SW480 (cell line): ENCODE results near the gene CREBL2.
"Not testable (repeated sequence)": the region's sequence is repeated elsewhere in the genome, so short reads cannot be mapped to it uniquely, and the experiment has no call there.

Source experiments
- DNase-seq: peaks from one replicate; pipeline ENCODE4 v3.0.0-alpha.2; 2016; ENCODE audit warnings: low spot score

CREBL2 gene

DNA sequence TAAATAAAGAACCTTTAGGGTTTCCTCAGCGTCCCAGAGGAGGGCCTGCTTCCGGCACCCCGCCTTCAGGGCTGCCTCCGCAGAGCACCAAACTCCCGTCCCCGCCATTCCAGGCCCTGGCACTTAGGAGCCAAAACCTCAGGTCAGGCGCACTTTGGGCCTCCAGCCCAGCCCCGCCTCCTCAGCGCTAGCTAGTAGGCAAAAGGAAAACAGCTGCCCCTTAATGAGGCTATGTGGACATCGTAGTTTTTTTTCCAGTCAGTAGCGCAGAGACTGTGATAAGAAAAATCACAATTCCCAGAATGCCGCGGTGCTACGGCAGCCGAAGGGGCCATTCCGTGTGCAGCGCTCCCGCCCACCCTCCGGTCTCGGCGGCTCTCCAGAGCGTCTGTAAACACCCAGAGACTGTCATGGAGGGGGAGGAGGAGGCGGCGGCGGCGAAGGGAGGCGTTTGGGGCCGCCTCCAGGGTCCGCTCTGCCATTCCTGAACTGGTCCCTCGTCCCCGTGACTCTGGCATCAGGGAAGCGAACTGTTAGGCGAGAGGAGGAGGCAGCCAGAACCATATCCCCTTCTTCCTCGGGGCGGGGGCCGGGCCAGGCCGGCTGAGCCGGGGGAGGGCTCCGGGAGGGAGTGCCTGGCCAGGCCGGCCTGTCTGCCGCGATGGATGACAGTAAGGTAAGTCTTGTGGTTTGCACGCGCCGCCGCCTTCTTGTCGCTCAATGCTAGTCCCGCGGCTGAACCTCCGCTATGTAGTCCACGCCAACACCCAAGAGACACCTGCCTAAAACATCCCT lies at the start of gene CREBL2:
Gene CREBL2, plus strand, starts transcription at position 365 of the 795 bp plus-strand sequence. Its CDS starts 297 bp downstream, at position 662.
- DNase-seq = peak; percentile 100

GRCh38 chr12:12562016-12562483 lies 49.6 kb upstream of the CREBL2 start:
- peak; percentile 46 for DNase-seq

DNA sequence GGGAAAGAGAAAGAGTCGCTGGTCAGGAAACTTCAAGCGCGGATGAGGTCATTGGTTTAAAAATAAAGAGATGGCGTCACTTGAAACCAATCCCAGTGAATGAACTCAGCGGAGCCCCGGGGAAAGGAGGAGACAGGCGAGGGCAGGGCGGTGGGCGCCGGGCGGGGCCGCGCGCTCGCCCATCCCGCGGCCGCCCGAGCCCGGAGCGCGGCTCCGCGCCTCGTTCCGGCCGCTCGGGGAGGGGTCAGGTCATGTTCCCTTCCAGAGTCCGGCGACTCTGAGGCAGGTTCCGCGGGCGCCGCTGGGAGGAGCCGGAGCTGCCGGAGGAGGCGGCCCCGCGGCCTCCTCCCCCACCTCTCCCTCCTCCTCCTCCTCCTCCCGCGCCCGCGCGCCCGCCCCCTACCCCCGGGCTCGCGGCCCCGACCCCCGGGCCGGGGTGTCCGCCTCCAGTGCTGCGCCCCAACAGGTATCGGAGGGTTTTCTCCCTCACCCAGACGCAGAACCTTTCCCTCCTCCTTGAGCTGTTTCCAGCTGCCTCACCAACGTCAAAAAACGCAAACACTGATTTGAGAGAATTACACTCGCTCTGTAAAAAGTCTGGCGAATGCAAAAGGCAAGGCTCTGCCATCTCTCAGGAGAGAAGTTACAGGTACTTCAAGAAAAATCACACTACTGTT lies 49.0 kb upstream of the CREBL2 start, which contains the start of gene DUSP16:
Gene DUSP16, minus strand, starts transcription at position 279 of the 677 bp plus-strand sequence. CDS start 41,765 bp downstream, outside the sequence.
- DNase-seq = peak; percentile 98

DNA sequence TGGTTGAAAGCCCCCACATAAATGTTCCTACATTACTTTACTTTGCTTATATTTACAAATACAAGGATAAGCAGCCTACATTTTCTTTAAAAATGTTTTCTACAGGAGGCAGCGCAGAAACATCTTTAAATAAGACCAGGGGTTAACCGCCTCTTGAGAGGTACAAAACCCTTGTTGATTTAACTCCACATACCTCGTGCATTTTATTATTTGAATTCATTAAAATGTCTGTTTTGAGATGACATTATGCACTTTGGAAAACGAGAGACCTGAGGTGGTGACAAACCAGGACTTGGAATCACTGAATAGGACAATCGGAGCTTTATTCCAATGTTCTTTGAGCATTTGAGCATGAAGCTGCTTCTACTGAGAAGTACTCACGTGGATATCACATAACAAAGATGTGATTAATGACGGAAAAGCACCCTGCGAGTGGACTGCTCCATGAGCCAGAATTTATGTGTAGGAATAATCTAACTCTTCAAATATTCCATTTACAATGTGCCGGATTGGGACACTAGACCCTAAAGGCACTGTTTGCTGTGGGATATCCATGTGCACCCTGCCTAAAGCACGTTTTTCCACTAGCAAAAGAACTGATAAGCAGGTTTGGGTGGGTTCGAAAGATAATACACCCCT lies 48.3 kb upstream of the CREBL2 start:
- no peak for DNase-seq

DNA sequence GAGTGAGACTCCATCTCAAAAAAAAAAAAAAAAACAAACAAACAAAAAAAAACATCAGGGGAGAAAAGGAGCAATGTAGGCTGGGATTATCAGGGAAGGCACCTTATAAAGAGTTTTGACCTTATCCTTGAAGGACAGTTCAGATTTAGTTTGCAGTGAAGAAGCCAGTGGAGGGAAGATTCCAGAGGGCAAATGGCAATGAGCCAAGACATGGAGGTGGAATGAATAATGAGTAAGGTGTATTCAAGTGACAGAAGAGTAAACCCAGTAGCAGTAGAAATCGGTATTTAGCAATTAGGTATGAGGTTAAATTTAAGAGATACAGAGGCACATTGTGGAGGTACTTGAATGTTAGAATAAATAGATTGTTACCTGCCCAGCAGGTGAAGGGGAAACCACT lies 46.8 kb upstream of the CREBL2 start:
- DNase-seq = no peak

GRCh38 chr12:12565971-12566370 lies 45.7 kb upstream of the CREBL2 start:
- DNase-seq = not testable (repeated sequence)

GRCh38 chr12:12572659-12573058 lies 39.0 kb upstream of the CREBL2 start:
- no peak for DNase-seq

DNA sequence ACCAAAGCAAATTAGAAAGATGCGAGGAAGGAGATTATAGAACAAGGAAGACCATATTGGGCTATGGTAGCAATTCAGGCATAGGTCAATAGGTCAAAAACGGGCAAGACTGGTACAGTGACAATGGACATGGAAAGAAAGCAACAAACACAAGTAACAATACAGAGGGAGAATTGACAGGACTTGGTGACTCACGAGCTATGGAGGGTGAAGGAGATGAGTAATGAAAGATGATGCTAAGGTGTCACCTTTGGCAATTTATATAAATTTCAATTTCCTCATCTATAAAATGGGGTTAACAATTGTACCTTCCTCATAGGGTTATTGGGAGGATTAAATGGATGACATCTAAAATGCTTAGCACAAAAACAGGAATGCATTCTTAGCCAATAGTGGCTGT lies 33.9 kb upstream of the CREBL2 start:
- no peak for DNase-seq

- not testable (repeated sequence) for DNase-seq
Measured at GRCh38 chr12:12580716-12581115, 31.0 kb upstream of the CREBL2 start.

DNA sequence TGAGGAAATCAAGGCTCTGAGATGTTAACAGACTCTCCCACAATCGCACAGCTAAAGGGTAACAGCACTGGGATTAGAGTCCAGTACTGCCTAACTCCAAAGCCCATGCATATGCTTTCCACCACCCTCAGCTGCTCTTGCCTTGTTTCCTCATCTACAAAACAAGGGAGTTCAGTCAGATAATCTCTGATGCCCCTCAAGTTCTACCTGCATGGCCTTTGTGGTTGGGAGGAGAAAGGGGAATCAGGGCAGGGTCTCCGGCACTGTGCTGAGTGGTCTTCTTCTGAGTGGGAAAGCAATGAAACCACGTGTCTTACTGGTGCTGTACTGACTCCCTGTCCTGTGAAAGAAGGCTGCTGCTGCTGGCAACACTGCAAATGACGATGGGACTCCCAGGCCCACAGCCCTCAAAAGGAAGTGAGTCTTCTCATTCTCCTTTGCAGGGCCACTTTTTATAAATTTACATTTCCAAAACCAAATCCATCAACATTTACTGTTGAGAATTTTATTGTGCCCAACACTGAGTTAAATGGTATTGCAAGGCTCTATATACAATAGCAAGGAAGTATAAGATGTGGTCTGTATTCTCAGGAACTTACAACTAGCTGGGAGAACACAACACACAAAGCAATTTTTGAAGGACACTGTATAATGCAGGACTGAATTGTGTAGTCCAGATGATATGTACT lies 29.3 kb upstream of the CREBL2 start:
- no peak for DNase-seq

DNA sequence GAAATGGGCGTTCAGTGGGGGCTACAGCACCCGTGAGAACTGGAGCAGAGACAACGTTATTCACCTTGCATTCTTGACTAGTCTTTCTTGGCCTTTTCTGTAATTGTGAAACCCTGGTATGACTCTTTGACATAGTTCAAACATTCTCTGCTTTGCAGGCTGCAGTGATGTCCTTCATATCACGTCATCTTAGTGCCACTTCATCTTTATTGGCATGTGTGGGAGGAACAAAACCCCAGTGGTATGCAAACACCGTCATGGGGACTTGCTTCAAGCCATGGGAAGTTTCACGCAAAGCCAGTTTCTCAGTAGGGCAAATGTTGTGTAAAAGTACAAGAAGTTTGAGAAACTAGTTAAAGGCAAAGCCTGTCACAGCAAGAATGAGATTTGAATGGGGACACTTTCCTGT lies 28.8 kb upstream of the CREBL2 start:
- DNase-seq = peak; percentile 69

DNA sequence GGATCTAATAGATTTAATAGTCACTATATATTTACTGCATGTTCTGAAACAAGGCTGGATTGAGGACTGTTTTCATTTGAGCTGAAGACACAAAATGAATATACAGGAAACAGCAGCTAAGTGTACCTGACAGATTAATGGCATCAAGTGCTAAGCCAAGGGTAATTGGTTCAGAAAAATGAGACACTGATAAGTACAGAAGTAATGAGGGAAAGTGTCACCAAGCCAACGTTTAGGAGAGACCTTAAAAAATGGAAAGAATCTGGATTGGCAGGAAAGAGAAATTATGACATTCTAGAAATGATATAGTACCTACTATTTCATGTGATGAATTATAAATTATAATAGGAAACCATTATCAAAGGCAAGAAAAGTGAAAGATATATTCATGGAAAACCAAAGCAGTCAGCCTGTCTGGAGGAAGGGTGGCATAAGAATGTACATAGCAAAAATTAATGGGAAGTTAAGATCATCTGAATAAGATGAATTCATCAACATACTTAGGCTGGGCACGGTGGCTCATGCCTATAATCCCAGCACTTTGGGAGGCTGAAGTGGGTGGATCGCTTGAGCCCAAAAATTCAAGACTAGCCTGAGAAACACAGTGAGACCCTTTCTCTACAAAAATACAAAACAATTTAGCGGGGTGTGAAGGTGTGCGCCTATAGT lies 28.0 kb upstream of the CREBL2 start:
- no peak for DNase-seq

DNA sequence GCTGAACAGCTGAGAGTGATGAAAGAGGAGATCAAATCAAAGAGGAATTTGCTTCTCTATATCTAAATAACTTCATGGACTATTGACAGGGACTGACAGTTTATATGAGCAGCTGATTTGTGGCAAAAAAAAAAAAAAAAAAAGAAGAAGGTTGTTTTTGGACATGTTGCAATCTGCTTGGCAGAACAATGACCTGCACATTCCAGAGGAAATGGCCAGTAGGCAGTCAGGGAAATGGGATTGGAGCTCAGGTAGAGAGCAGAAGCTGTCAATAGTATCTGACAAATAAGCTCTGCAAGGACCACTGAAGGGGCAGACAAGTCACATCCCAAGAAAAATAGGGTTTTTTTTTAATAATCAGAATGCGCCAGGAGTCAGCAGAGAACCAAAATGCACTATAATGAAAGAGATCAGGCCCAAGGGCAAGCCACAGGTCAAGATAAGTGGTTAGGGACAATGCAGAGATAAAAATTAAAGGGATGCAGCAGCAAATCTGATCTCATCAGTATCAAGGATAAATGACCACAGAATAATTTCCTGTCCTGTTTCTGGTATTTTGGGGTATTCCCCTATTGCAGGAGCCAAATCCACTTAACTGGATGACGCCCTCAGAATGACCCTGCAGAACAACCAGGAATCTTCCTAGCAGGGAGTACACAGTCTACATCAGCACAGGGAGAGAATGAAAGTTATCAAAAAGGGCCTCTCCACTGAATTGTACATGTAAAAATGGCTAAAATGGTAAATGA lies 26.4 kb upstream of the CREBL2 start:
- no peak for DNase-seq

GRCh38 chr12:12586879-12587675 lies 24.6 kb upstream of the CREBL2 start:
- DNase-seq = no peak

DNA sequence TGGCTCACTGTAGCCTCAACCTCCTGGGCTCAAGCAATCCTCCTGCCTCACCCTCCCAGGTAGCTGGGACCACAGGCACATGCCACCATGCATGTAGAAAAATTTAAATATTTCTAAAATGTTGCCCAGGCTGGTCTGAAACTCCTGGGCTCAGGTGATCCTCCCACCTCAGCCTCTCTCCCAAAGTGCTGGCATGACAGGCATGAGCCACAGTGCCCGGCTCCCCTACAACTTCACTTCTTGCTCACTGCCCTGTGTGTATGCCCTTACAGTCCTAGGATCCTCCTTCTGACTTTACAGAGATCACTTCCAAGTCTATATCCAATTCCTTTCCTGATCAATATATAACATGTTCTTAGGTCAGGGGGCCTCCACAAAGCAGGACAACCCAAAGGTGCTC lies 23.8 kb upstream of the CREBL2 start:
- DNase-seq = no peak

DNA sequence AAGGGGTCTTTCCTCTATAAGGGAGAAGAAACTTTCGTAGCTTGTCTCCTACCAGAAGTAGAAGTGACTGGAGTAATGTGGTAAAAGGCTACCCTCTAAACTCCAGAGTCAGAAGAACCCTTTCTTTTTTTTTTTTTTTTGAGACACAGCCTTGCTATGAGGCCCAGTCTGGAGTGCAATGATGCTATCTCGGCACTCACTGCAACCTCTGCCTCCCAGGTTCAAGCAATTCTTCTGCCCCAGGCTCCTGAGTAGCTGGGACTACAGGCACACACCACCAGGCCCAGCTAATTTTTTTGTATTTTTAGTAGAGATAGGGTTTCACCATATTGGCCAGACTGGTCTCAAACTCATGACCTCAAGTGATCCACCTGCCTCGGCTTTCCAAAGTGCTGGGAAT lies 23.2 kb upstream of the CREBL2 start:
- not testable (repeated sequence) for DNase-seq

GRCh38 chr12:12590961-12591360 lies 20.7 kb upstream of the CREBL2 start:
- no peak for DNase-seq

- DNase-seq = peak; percentile 69
Measured at GRCh38 chr12:12592930-12593329, 18.7 kb upstream of the CREBL2 start.

- DNase-seq = not testable (repeated sequence)
Measured at GRCh38 chr12:12595929-12596328, 15.7 kb upstream of the CREBL2 start.

- DNase-seq = not testable (repeated sequence)
Measured at GRCh38 chr12:12596598-12596997, 15.1 kb upstream of the CREBL2 start.
